Hematopoietic multipotent progenitor cell (in vitro differentiated cells): ENCODE results near the gene TNRC18. TPM values are rescaled to one million over a fixed set of nuclear protein-coding genes. Genes with fewer than 3 reads are reported as not detected.
A peak's percentile ranks its signal among the peaks of the same experiment; 100 is the strongest.
"Not testable (repeated sequence)": the region's sequence is repeated elsewhere in the genome, so short reads cannot be mapped to it uniquely, and the experiment has no call there.

Source experiments
- DNase-seq, 3 donors: peaks; one replicate each; pipeline ENCODE4 v3.0.0-alpha.2; 2011 to 2015; ENCODE audit warnings: low read depth in 2 of 3, low spot score in 2 of 3
- total RNA-seq: library from RNA; depleted of rRNA; stranded (reverse); fragments of >200 nt; gene quantifications from one replicate; pipeline ENCODE4 v1.2.3, GENCODE V29; 2012

The TNRC18 gene
- total RNA-seq = 214 TPM

GRCh38 chr7:5423306-5423975 lies at the start of gene TNRC18:
Gene TNRC18 (minus strand): TSS chr7:5423834. CDS start chr7:5421246, 2,588 bp downstream.
- no peak for DNase-seq

- DNase-seq = peak in 1 of 3 donors; percentile 46
These were observed 49.0 kb upstream of the TNRC18 start for GRCh38 chr7:5472432-5473315.

- not testable (repeated sequence) for DNase-seq
These were observed 48.0 kb upstream of the TNRC18 start for GRCh38 chr7:5471623-5472022.

GRCh38 chr7:5470816-5471215 lies 47.2 kb upstream of the TNRC18 start:
- DNase-seq = no peak

GRCh38 chr7:5470167-5470532 lies 46.5 kb upstream of the TNRC18 start:
- DNase-seq = no peak

- DNase-seq = no peak
These were observed 45.9 kb upstream of the TNRC18 start for GRCh38 chr7:5469375-5470166.

- DNase-seq = no peak
These were observed 44.0 kb upstream of the TNRC18 start for GRCh38 chr7:5467645-5468044.

GRCh38 chr7:5466551-5466950 lies 42.9 kb upstream of the TNRC18 start:
- DNase-seq = no peak

GRCh38 chr7:5463031-5463430 lies 39.4 kb upstream of the TNRC18 start:
- peak in 1 of 3 donors; percentile 28 for DNase-seq

- peak in 2 of 3 donors; percentile 87 to 92 for DNase-seq
These were observed 38.6 kb upstream of the TNRC18 start for GRCh38 chr7:5462216-5462615.

- no peak for DNase-seq
These were observed 35.4 kb upstream of the TNRC18 start for GRCh38 chr7:5458921-5459480.

- DNase-seq = no peak
These were observed 33.7 kb upstream of the TNRC18 start for GRCh38 chr7:5457245-5457735.

- DNase-seq = peak in 1 of 3 donors; percentile 36
These were observed 32.8 kb upstream of the TNRC18 start for GRCh38 chr7:5456409-5456808.

GRCh38 chr7:5455581-5456219 lies 32.1 kb upstream of the TNRC18 start:
- DNase-seq = peak in 2 of 3 donors; percentile 82 to 96

- DNase-seq = no peak
These were observed 31.5 kb upstream of the TNRC18 start for GRCh38 chr7:5455175-5455574.

- DNase-seq = no peak
These were observed 30.9 kb upstream of the TNRC18 start for GRCh38 chr7:5454485-5454884.

- DNase-seq = no peak
These were observed 30.0 kb upstream of the TNRC18 start for GRCh38 chr7:5453566-5454075.

- peak in 1 of 3 donors; percentile 45 for DNase-seq
These were observed 29.4 kb upstream of the TNRC18 start for GRCh38 chr7:5452937-5453540.

GRCh38 chr7:5452470-5452899 lies 28.9 kb upstream of the TNRC18 start:
- DNase-seq = no peak
